ENCODE results near the gene TGIF2. TPM values are rescaled to one million over a fixed set of nuclear protein-coding genes. Genes with fewer than 3 reads are reported as not detected.
A peak's percentile ranks its signal among the peaks of the same experiment; 100 is the strongest.

Gene TGIF2
- total and polyA plus RNA-seq, 2 donors (not counting 1 experiment from before 2014, with no cell fraction given): 24.0 to 45.6 TPM

DNA sequence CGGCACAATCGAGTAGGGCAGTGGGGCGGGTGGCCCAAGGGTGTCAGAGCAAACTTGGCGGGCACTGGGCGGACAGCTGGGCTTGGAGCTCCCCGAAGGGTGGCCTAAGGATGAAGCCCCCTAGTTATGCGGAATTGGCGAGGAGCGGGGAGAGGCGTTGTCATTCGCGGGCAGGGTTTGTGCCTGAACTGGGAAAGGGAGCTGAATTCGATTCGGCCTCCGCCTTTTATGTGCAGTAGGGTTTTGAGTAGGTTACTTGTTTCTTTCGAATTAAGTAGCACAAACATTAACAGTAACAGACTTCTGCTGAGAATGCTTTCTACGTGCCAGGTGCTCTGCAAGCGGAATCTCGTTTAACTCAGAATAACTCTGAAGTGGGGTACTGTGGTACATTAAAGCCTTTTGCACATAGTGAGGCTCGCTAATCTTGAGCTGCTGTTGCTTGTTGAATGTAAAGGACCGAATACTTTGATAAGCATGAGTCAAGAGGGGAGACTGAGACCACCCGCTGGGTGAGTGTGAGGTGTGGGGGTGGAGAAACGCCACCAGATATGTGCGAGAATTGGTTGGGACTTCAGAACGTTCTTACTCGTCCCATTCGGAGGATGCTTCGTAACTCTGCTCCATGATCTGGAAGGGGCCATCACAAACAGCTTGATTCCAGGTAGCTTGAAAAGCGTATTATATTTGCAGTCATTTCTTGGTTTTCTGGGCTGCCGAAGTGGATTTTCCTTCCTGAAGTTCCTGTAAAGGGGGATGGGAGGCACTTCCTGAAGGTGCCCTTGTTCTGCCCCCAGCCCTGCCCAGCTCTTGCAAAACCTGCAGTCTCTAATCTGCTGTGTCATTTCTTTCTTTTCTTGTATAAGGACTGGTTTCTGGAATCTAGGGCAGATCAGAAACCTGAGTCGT lies 33.0 kb downstream of the TGIF2 start:
- H2AFZ ChIP-seq (ENCODE audit: insufficient read depth, low read depth, low read length, poor library complexity, severe bottlenecking): peak overlapping the region; percentile 85
- H3K9me3 Mint-ChIP-seq (ENCODE audit: insufficient read depth): no peaks in the 10 kb centered on the region

More for the DNA sequence above, 33.0 kb downstream of the TGIF2 start:
- H3K4me1 ChIP-seq (ENCODE audit: control insufficient read depth in 2 of 2, insufficient read depth in 2 of 2, low read length in 2 of 2): peaks cover 22 to 33% of the 10 kb centered on the region in 2 donors
- peak overlapping the region; percentile 69 to 89 for H3K27ac ChIP-seq (ENCODE audit: low read length in 2 of 2)
- H3K4me3 ChIP-seq (ENCODE audit: control extremely low read depth in 1 of 5, extremely low read depth in 1 of 5, insufficient read depth in 1 of 5, low read depth in 2 of 5, low read length in 4 of 5): peak overlapping the region; percentile 72 to 97 (median 90)
- no peaks in the 10 kb centered on the region for H3K27me3 Mint-ChIP-seq
- H3K9me3 ChIP-seq (ENCODE audit: control extremely low read depth in 1 of 3, control insufficient read depth in 2 of 3, insufficient read depth in 1 of 3, low read length in 2 of 3): no peaks in the 10 kb centered on the region
- H3K4me1 Mint-ChIP-seq: peaks cover 45% of the 10 kb centered on the region
- ATAC-seq (ENCODE audit: low read depth) (no peak), DNase-seq (no peak)
- 1% methylated on average over 21 of the region's 31 CpGs for WGBS (ENCODE audit: insufficient coverage)
- TF ChIP-seq, protein P1, sequence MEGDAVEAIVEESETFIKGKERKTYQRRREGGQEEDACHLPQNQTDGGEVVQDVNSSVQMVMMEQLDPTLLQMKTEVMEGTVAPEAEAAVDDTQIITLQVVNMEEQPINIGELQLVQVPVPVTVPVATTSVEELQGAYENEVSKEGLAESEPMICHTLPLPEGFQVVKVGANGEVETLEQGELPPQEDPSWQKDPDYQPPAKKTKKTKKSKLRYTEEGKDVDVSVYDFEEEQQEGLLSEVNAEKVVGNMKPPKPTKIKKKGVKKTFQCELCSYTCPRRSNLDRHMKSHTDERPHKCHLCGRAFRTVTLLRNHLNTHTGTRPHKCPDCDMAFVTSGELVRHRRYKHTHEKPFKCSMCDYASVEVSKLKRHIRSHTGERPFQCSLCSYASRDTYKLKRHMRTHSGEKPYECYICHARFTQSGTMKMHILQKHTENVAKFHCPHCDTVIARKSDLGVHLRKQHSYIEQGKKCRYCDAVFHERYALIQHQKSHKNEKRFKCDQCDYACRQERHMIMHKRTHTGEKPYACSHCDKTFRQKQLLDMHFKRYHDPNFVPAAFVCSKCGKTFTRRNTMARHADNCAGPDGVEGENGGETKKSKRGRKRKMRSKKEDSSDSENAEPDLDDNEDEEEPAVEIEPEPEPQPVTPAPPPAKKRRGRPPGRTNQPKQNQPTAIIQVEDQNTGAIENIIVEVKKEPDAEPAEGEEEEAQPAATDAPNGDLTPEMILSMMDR (IDR thresholded peaks at IDR 0.05): no peak
- no peak for TF ChIP-seq EZH2 (IDR thresholded peaks at IDR 0.05; ENCODE audit: borderline replicate concordance, insufficient read depth, low read depth, low read length, poor library complexity, severe bottlenecking)
- H3K4me2 ChIP-seq (replicated peaks; ENCODE audit: low read depth, low read length, poor library complexity, severe bottlenecking): peak overlapping the region; percentile 81
- ChIA-PET CTCF (interaction anchor here (1.1 to 5.1 kb wide), 14 partner anchors 11 to 280 kb away, joined by 3 to 82 read pairs (median 6); partner anchors contain the start of genes DSN1, SLA2 and TGIF2), POLR2A (interaction anchor here (0.6 to 4.2 kb wide), 9 partner anchors 11 to 231 kb away, joined by 3 to 98 read pairs (median 4); partner anchors contain the start of genes DSN1, MYL9, NDRG3 and TGIF2)
- H3K79me2 ChIP-seq (ENCODE audit: control insufficient read depth, insufficient read depth, low read length): peaks cover 33% of the 10 kb centered on the region
- H3K9ac ChIP-seq (ENCODE audit: low read length): peak overlapping the region; percentile 93
- H3K36me3 ChIP-seq (replicated peaks in 1 of 2; ENCODE audit: control extremely low read depth in 1 of 2, control insufficient read depth in 1 of 2, extremely low read depth in 1 of 2, insufficient read depth in 2 of 2, low read length in 1 of 2): peaks cover 0 to 27% of the 10 kb centered on the region in 2 experiments
- intact Hi-C loops (cut with micrococcal nuclease): loop anchor here (10.0 kb wide), 1 partner anchor 568 kb away; the partner anchor contains the start of genes MROH8 and RPN2
- peak overlapping the region; percentile 95 for H3K27ac Mint-ChIP-seq
- H3K27me3 ChIP-seq (replicated peaks in 1 of 4; ENCODE audit: control extremely low read depth in 1 of 4, control insufficient read depth in 3 of 4, insufficient read depth in 4 of 4, low read length in 3 of 4): no peaks in the 10 kb centered on the region
- peak overlapping the region; percentile 97 for H3K4me3 Mint-ChIP-seq
- peaks cover 5% of the 10 kb centered on the region for H4K20me1 ChIP-seq (ENCODE audit: control insufficient read depth, insufficient read depth, low read length, poor library complexity, severe bottlenecking)

All from B cell (primary cell).